ENCODE data around the gene PGAP6. TPM values are rescaled to one million over a fixed set of nuclear protein-coding genes. Genes with fewer than 3 reads are reported as not detected.
A peak's percentile ranks its signal among the peaks of the same experiment; 100 is the strongest.

PGAP6 gene
- total and polyA plus RNA-seq, 2 of the 4 experiments (the other 2 are of a cell fraction): 49.1 to 124 TPM

- in situ Hi-C loops (cut with MboI; ENCODE audit: low sequenced_read_pairs): no loop called here
- H3K4me1 ChIP-seq (ENCODE audit: control insufficient read depth, insufficient read depth, low read length): peaks cover 7% of the 10 kb centered on the region
- intact Hi-C loops (cut with micrococcal nuclease): no loop called here
Measured at GRCh38 chr16:430904-431303, 49.1 kb upstream of the PGAP6 start.

More at GRCh38 chr16:430904-431303, 49.1 kb upstream of the PGAP6 start:
- no peak overlapping the region for H3K56ac ChIP-seq (ENCODE audit: extremely low read depth, insufficient read depth, low read length)
- H3K18ac ChIP-seq (ENCODE audit: low read depth, low read length): no peak overlapping the region
- H3K27ac ChIP-seq (ENCODE audit: insufficient read depth, low read length): no peak overlapping the region
- dilution Hi-C loops (cut with HindIII; ENCODE audit: low sequenced_read_pairs, unreplicated experiment): no loop called here
- no peak overlapping the region for H2BK5ac ChIP-seq (ENCODE audit: low read depth, low read length, poor library complexity, severe bottlenecking)
- no peaks in the 10 kb centered on the region for H3K27me3 ChIP-seq (ENCODE audit: control insufficient read depth, insufficient read depth, low read length)
- no peak overlapping the region for H4K91ac ChIP-seq (ENCODE audit: insufficient read depth, low read depth, low read length)
- DNase-seq (no peak), ATAC-seq (ENCODE audit: low read depth) (no peak)
- H4K20me1 ChIP-seq (ENCODE audit: insufficient read depth, low read length): peaks cover 50% of the 10 kb centered on the region
- H3K4ac ChIP-seq (ENCODE audit: low read depth, low read length): no peak overlapping the region
- BruUV-seq (replicated peaks): no TSS peak
- no peak overlapping the region for H3K4me2 ChIP-seq (ENCODE audit: low read depth, low read length)
- no peak overlapping the region for H4K5ac ChIP-seq (ENCODE audit: low read depth, low read length)
- no peak overlapping the region for H2BK15ac ChIP-seq (ENCODE audit: low read depth, low read length)
- H3K23ac ChIP-seq (ENCODE audit: low read depth, low read length): peak overlapping the region; percentile 64; the same call in 1 of the 2 replicates
- POLR2A ChIA-PET (ENCODE audit: unreplicated experiment): no interaction called here
- H3K4me3 ChIP-seq (ENCODE audit: insufficient read depth, low read depth, low read length): no peak overlapping the region
- no peak for TF ChIP-seq NFE2L2 (IDR thresholded peaks at IDR 0.05; ENCODE audit: low read depth, low read length)
- TF ChIP-seq FOS (IDR thresholded peaks at IDR 0.05; ENCODE audit: low read depth, low read length): no peak
- TF ChIP-seq POLR2A (IDR thresholded peaks at IDR 0.05; ENCODE audit: low read depth, low read length): no peak
- no peak for TF ChIP-seq RAD21 (IDR thresholded peaks at IDR 0.05; ENCODE audit: low read length)
- TF ChIP-seq MAFK (IDR thresholded peaks at IDR 0.05; ENCODE audit: low read depth, low read length): no peak
- H2BK20ac ChIP-seq (ENCODE audit: low read depth, low read length): no peak overlapping the region
- no peaks in the 10 kb centered on the region for H3K9me3 ChIP-seq (ENCODE audit: control insufficient read depth, insufficient read depth, low read length)
- no peak overlapping the region for H2AK9ac ChIP-seq (replicated peaks; ENCODE audit: low read depth, low read length, poor library complexity)
- no peak overlapping the region for H2AK5ac ChIP-seq (ENCODE audit: low read depth, low read length)
- CTCF ChIA-PET: no interaction called here
- no peak overlapping the region for H2AFZ ChIP-seq (replicated peaks; ENCODE audit: low read length, poor library complexity)
- H4K8ac ChIP-seq (ENCODE audit: low read depth in 2 of 2, low read length in 2 of 2): no peak overlapping the region
- no peak overlapping the region for H3K14ac ChIP-seq (replicated peaks; ENCODE audit: low read depth, low read length)
- WGBS, 2 experiments (ENCODE audit: extremely low coverage in 2 of 2, insufficient read length in 1 of 2): 100% methylated on average over 4 of the region's 7 CpGs; no CpG with 5 or more reads in 1 of the 2 experiments
- peaks cover 5% of the 10 kb centered on the region for H3K36me3 ChIP-seq (ENCODE audit: control insufficient read depth, insufficient read depth, low read length)
- H3K79me1 ChIP-seq (ENCODE audit: low read depth in 1 of 2, low read length in 2 of 2): peaks cover 27 to 64% of the 10 kb centered on the region in 2 experiments
- H2BK120ac ChIP-seq (ENCODE audit: low read depth, low read length): no peak overlapping the region
- H3K9me1 ChIP-seq (ENCODE audit: insufficient read depth, low read length): peaks cover 11% of the 10 kb centered on the region
- no peak overlapping the region for H3K9ac ChIP-seq (ENCODE audit: low read depth, low read length)
